ENCODE data around the gene LEAP2.
A peak's percentile ranks its signal among the peaks of the same experiment; 100 is the strongest.

Gene LEAP2

DNA sequence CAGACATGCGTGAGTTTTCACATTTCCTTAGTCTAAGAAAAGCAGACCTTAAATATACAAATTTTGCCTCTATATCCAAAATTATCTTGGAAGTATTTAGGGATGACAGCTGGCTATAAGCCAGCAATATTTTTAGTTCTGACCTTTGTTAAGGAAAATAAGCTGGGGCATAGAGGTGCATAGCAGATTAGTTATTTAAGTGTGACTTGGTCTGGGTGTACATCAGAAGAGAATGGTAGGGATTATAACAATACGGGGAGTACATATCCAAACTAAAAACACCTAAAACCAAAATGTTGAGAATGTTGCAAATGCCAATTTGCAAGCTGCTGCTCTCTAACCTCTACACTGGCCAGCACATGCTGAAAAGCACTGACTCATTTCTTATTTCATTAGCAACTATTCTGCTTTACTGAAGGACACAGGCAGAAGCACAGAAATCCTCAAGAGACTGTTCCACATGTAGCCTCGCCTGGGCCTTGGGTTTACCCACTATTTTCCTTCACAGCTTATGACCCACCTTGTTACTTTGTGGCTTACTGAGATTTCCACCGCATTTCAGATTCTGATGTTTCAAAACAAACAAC lies 22.3 kb downstream of the LEAP2 start:
- Histone ChIP-seq H3K4me3 (IDR thresholded peaks at IDR 0.05; ENCODE audit: insufficient read depth, low read depth, low read length) (no peak overlapping the region), H3K36me3 (ENCODE audit: insufficient read depth) (no peaks in the 10 kb centered on the region), H3K27ac (peak overlapping the region; percentile 86), H3K9ac (peak overlapping the region; percentile 66), H3K27me3 (ENCODE audit: insufficient read depth, low read depth) (no peaks in the 10 kb centered on the region), H3K4me2 (peak overlapping the region; percentile 66), H2AFZ (ENCODE audit: low read depth) (peak overlapping the region; percentile 77; the same call in 1 of the 2 replicates), H3K4me1 (ENCODE audit: low read depth, poor library complexity, severe bottlenecking) (peaks cover 30% of the 10 kb centered on the region), H3K79me2 (ENCODE audit: insufficient read depth, low read depth) (no peaks in the 10 kb centered on the region), H4K20me1 (ENCODE audit: insufficient read depth) (no peaks in the 10 kb centered on the region)
- TF ChIP-seq, protein P1, sequence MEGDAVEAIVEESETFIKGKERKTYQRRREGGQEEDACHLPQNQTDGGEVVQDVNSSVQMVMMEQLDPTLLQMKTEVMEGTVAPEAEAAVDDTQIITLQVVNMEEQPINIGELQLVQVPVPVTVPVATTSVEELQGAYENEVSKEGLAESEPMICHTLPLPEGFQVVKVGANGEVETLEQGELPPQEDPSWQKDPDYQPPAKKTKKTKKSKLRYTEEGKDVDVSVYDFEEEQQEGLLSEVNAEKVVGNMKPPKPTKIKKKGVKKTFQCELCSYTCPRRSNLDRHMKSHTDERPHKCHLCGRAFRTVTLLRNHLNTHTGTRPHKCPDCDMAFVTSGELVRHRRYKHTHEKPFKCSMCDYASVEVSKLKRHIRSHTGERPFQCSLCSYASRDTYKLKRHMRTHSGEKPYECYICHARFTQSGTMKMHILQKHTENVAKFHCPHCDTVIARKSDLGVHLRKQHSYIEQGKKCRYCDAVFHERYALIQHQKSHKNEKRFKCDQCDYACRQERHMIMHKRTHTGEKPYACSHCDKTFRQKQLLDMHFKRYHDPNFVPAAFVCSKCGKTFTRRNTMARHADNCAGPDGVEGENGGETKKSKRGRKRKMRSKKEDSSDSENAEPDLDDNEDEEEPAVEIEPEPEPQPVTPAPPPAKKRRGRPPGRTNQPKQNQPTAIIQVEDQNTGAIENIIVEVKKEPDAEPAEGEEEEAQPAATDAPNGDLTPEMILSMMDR (conservative IDR thresholded peaks at IDR 0.05; ENCODE audit: low read depth, low read length), result no peak

DNA sequence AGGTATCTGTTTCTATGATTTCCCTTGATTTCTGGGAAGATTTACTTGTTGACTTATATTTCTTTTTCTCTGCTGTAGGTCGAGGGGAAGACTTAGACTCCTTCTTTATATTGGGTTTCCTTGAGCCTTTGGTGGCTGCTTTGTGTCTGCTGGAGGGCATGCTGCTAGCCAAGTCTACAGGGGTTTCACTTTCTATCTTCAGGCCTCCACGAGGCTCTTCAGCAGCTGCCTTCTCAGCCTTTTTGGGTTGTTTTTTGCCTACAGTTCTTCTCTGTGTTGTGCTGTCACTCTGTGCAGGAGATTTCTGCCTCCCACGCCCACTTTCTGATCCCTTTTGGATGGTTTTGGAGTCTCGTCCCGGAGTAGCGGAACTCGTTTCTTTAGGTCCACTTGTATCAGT lies 23.2 kb downstream of the LEAP2 start:
- no peaks in the 10 kb centered on the region for H3K36me3 ChIP-seq (ENCODE audit: insufficient read depth)
- no peaks in the 10 kb centered on the region for H3K27me3 ChIP-seq (ENCODE audit: insufficient read depth, low read depth)
- TF ChIP-seq, protein P1 (conservative IDR thresholded peaks at IDR 0.05; ENCODE audit: low read depth, low read length), result no peak
- peak overlapping the region; percentile 86 for H3K27ac ChIP-seq
- H3K79me2 ChIP-seq (ENCODE audit: insufficient read depth, low read depth), result no peaks in the 10 kb centered on the region
- peak overlapping the region; percentile 66 for H3K9ac ChIP-seq
- H2AFZ ChIP-seq (ENCODE audit: low read depth), result peak overlapping the region; percentile 77; the same call in 1 of the 2 replicates
- peaks cover 30% of the 10 kb centered on the region for H3K4me1 ChIP-seq (ENCODE audit: low read depth, poor library complexity, severe bottlenecking)
- no peak overlapping the region for H3K4me3 ChIP-seq (IDR thresholded peaks at IDR 0.05; ENCODE audit: insufficient read depth, low read depth, low read length)
- peak overlapping the region; percentile 66 for H3K4me2 ChIP-seq
- H4K20me1 ChIP-seq (ENCODE audit: insufficient read depth), result no peaks in the 10 kb centered on the region

DNA sequence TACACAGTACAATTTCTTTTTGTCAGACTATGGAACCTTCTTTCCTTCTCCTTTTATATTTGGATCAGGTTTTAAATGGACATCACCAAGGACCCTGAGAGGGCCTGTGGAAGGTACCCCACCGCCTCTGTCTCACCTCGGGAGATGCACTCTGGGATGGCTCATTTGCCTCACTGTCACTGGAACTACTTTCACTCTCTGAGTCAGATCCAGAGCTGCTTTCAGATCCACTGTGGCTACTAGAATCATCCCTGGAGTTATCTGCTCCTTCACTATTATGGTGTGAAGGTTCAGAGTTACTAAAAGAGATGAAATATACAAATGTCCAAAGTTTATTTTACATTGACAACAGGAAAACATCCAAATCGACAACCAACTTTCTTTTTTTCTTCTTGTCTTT lies 24.6 kb downstream of the LEAP2 start:
- Histone ChIP-seq H3K4me1 (ENCODE audit: low read depth, poor library complexity, severe bottlenecking) (peaks cover 30% of the 10 kb centered on the region), H2AFZ (ENCODE audit: low read depth) (no peak overlapping the region), H3K79me2 (ENCODE audit: insufficient read depth, low read depth) (no peaks in the 10 kb centered on the region), H3K36me3 (ENCODE audit: insufficient read depth) (no peaks in the 10 kb centered on the region), H3K4me2 (no peak overlapping the region), H3K9ac (no peak overlapping the region), H3K27ac (no peak overlapping the region; the same call in 1 of the 2 replicates), H3K27me3 (ENCODE audit: insufficient read depth, low read depth) (no peaks in the 10 kb centered on the region), H3K4me3 (IDR thresholded peaks at IDR 0.05; ENCODE audit: insufficient read depth, low read depth, low read length) (no peak overlapping the region), H4K20me1 (ENCODE audit: insufficient read depth) (no peaks in the 10 kb centered on the region)
- TF ChIP-seq, protein P1 (conservative IDR thresholded peaks at IDR 0.05; ENCODE audit: low read depth, low read length), result no peak

DNA sequence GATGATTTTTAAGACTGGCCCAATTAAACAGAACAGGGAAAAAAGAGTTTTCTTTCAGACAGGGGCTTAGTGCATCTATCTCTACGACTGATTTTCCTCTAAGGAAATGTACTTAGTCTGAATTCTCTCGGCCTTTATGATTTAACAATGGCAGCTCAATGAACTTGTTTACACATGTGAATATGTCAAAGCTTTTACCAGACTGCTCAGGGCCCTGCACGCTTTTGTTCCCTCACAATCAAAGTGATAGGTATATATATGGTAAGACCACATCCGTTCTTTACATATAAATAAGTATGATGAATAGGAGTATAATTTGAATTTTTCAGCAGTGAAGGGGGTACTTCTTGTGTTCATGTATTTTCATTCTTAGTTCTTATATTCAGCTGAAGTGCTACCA lies 27.6 kb downstream of the LEAP2 start:
- peaks cover 18% of the 10 kb centered on the region for H3K4me1 ChIP-seq (ENCODE audit: low read depth, poor library complexity, severe bottlenecking)
- no peak overlapping the region for H3K4me2 ChIP-seq
- H3K36me3 ChIP-seq (ENCODE audit: insufficient read depth), result no peaks in the 10 kb centered on the region
- no peaks in the 10 kb centered on the region for H3K79me2 ChIP-seq (ENCODE audit: insufficient read depth, low read depth)
- no peak overlapping the region for H3K4me3 ChIP-seq (IDR thresholded peaks at IDR 0.05; ENCODE audit: insufficient read depth, low read depth, low read length)
- TF ChIP-seq, protein P1 (conservative IDR thresholded peaks at IDR 0.05; ENCODE audit: low read depth, low read length), result no peak
- H3K27ac ChIP-seq, result no peak overlapping the region
- no peak overlapping the region for H2AFZ ChIP-seq (ENCODE audit: low read depth)
- no peak overlapping the region for H3K9ac ChIP-seq
- no peaks in the 10 kb centered on the region for H3K27me3 ChIP-seq (ENCODE audit: insufficient read depth, low read depth)
- H4K20me1 ChIP-seq (ENCODE audit: insufficient read depth), result no peaks in the 10 kb centered on the region
